Activated CD4-positive, alpha-beta T cell treated with anti-CD3 and anti-CD28 coated beads, Interleukin-2, Interleukin-4, amounts not matched to agents 100 ng/mL and 50 ng/mL, durations not matched to agents 16 hours and 8 hours (primary cell): ENCODE data around the gene GNB1.

Source experiments
- DNase-seq: peaks from one replicate; pipeline ENCODE4 v3.0.0-alpha.2; 2020; ENCODE audit warnings: low spot score

Gene GNB1

GRCh38 chr1:1910033-1910465 lies 19.2 kb upstream of the GNB1 start:
- no peak for DNase-seq

- DNase-seq = no peak
Observed at GRCh38 chr1:1908506-1908791, 17.6 kb upstream of the GNB1 start.

- no peak for DNase-seq
Observed at GRCh38 chr1:1907098-1907736, 16.3 kb upstream of the GNB1 start.

GRCh38 chr1:1906185-1907097 lies 15.6 kb upstream of the GNB1 start:
- peak; percentile 74 for DNase-seq

GRCh38 chr1:1903224-1903623 lies 12.3 kb upstream of the GNB1 start:
- DNase-seq = no peak

GRCh38 chr1:1901641-1902294 lies 10.9 kb upstream of the GNB1 start:
- DNase-seq = no peak

- no peak for DNase-seq
Observed at GRCh38 chr1:1900883-1901640, 10.2 kb upstream of the GNB1 start.

GRCh38 chr1:1899967-1900327 lies 9.1 kb upstream of the GNB1 start:
- DNase-seq = no peak

GRCh38 chr1:1899266-1899966 lies 8.5 kb upstream of the GNB1 start:
- DNase-seq = no peak

GRCh38 chr1:1898246-1898933 lies 7.5 kb upstream of the GNB1 start:
- DNase-seq = no peak

- DNase-seq = no peak
Observed at GRCh38 chr1:1895456-1896336, 4.8 kb upstream of the GNB1 start.

GRCh38 chr1:1895060-1895418 lies 4.2 kb upstream of the GNB1 start:
- DNase-seq = no peak

- DNase-seq = no peak
Observed at GRCh38 chr1:1894354-1895059, 3.6 kb upstream of the GNB1 start.

- no peak for DNase-seq
Observed at GRCh38 chr1:1893997-1894353, 3.1 kb upstream of the GNB1 start.

GRCh38 chr1:1893291-1893985 lies 2.6 kb upstream of the GNB1 start:
- no peak for DNase-seq

- DNase-seq = no peak
Observed at GRCh38 chr1:1892763-1893120, 1.9 kb upstream of the GNB1 start.

GRCh38 chr1:1892079-1892762 lies 1.3 kb upstream of the GNB1 start:
- no peak for DNase-seq

- peak; percentile 65 for DNase-seq
Observed at GRCh38 chr1:1891349-1892078, 627 bp upstream of the GNB1 start.
